HG02642 (cell line): Measurements from ENCODE around the gene FOXC2.

Source experiments
- ATAC-seq: cut with Tn5 transposase; IDR thresholded peaks from one replicate; pipeline ENCODE4 v1.9.1; 2021; ENCODE audit warnings: mild to moderate bottlenecking; ENCODE audit not compliant: unreplicated experiment, poor library complexity

The FOXC2 gene

GRCh38 chr16:86604436-86605193 is 38.0 kb downstream of the FOXC2 start:
- ATAC-seq = peak; percentile 51

DNA sequence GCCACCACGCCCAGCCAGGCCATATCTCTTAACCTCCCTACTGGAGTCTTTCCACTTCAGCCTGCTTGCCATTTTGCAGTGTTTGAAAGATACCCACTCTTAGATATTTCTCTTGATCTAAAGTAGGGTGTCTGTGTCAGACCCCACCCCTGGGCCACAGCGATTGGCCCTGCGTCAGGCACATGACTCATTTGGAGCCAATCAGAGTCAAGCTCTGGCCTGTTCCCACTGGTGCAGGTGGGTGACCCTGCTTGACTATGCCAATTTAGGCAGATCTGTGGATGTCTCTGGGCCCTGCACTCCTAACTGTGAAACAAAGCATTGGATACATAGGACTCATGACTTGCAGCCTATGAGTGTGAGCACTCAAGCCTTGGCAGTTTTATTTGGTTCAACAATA is 39.3 kb downstream of the FOXC2 start:
- ATAC-seq = no peak

DNA sequence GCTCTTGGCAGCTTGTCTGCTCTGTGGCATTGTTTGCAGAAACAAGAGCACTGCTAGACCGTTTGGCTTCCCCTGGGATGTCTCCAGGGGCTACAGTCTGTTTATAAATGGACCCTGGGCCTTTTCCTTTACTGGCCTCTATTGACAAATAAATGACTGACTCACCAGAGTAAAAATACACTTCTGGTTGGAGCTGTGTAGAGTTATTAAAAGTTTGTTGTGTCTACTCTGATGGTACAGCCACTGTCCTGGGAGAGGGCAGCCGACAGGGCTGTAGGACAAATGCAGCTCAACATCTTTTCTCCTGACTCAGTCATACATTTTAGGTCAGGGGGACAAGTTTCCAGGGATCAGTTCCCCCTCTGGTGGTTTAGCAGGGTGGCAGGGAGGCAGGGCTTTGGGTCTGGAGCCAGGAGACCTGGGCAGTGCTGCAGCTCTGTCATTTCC is 41.7 kb downstream of the FOXC2 start:
- no peak for ATAC-seq

GRCh38 chr16:86609115-86609514 is 42.5 kb downstream of the FOXC2 start:
- ATAC-seq = no peak

GRCh38 chr16:86609661-86610060 is 43.0 kb downstream of the FOXC2 start:
- no peak for ATAC-seq

DNA sequence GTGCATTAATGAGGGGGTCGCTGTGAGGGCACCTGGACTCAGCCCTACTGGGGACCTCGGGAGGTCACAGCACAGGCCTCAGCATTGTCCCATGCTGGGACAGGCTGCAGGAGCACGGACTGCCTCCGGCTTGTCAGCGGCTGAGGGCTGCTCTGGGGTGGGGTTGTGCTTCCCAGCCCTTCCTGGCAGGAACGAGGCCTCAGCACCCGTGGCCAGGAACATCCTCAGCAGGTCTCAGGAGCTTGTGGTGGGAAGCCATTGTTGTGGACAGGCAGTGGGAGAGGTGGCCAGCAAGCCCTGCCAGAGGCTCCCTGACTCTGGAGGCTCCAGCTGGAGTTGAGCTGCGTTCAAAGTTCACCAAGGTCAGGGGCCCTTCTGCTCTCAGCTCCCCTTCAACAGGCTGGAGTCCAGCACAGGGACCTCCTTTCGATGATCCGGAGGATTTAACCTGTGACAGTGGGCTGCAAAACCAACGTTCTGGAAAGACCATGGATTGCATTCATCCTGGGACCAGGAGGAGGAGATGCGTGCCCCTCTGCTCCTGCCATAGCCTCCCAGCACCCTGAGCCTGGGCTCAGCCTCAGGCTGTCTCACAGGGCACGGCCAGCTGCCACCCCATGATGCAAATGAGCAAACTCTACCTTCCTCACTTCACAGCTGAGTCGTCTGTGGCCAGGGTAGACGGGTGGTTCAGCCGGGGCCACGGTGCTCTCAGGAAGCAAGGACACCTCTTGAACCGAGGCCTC is 44.3 kb downstream of the FOXC2 start:
- ATAC-seq = no peak

- no peak for ATAC-seq
These were observed 44.9 kb downstream of the FOXC2 start for GRCh38 chr16:86611525-86611855.

DNA sequence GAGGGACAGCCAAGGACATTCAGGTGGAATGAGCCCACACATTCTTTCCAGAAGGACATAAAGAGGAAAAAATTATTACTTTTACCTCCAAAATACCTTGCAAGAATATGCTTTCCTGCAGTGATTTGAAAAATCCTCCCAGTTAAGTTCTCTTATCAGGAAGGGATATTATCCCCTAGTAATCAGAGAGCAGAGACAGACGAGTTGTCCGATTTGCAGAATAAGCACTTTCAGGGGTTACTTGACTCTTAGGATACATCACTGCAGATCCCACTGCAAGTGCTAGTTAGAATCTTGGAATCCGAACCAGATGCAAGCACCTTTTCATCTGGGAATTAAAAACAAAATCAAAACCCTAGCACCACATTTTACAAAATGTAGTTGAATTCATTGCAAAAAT is 45.3 kb downstream of the FOXC2 start:
- no peak for ATAC-seq

GRCh38 chr16:86614699-86615098 is 48.1 kb downstream of the FOXC2 start:
- ATAC-seq = no peak

GRCh38 chr16:86616906-86617305 is 50.3 kb downstream of the FOXC2 start:
- no peak for ATAC-seq

DNA sequence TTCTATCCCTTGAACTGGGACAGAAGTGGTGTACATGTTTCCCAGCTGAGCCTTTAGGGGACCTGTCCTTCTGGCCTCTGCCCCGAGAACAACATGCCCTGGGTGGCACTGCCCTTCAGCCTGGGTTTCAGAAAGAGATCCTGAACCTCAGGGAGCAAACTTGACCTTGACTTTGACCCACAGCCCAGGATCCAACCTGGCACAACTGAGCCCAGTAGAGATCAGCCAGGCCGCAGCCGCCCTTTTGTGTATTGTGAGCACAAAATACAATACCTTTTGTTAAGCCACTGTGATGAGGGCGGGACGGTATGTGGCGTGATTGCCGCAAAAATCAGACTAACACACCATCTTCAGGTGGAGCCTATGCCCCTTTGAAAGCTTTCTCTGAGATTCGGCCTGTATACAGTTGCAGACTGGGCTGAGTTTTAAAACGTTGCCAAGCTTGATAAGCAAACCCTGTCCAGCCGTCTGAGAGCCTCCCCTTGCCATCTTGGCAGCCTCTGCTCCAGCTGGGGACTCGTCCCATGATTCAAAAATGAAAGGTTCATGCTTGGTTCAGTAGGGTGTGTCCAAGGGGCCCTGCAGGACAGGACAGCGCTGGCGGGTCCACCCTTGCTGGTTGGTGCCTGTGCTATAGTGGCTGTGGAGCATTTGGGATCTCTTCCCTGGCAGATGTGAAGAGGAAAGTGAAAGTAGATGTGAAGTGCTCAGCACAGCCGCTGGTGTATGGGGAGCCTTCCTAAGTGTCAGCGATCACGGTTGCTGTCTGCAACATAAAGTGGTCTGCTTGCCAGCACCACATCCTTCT is 52.0 kb downstream of the FOXC2 start:
- no peak for ATAC-seq
